NCI-H82 treated with DMSO at 0.1 percent for 48 hours (cell line): ENCODE measurements around the gene TXNDC2.

Experiments used
- DNase-seq: peaks from one replicate; lab custom pipeline; 2025; ENCODE audit not compliant: unreplicated experiment; lab: John Stamatoyannopoulos, UW

The TXNDC2 gene

GRCh38 chr18:9930299-9930884, 44.6 kb downstream of the TXNDC2 start:
- DNase-seq: no peak

DNA sequence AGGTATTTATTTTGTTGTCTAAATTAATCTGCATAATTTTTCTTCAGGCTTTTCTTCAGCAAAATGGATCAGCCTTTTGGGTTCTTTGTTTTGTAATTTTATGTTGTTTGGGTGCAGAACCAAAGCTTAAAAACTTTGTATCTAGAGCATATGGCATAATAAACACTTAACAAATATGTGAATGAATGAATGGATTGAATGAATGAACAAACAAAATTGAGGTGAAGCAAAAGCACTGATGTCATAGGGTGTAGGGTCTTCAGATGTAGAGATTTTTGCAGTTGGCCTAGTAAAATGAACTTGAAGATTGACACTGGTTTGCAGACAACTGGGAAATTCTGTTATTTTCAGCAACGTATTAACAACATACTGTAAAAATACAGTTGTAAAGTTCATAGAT, 45.4 kb downstream of the TXNDC2 start:
- no peak for DNase-seq

GRCh38 chr18:9931678-9932077, 45.9 kb downstream of the TXNDC2 start:
- no peak for DNase-seq

- no peak for DNase-seq
Measured at GRCh38 chr18:9933865-9934264, 48.1 kb downstream of the TXNDC2 start.

- DNase-seq: no peak
Measured at GRCh38 chr18:9934274-9934673, 48.5 kb downstream of the TXNDC2 start.
